ENCODE measurements around the gene PDE4D.

PDE4D gene

GRCh38 chr5:59586841-59587240 lies 306.7 kb downstream of the PDE4D start:
- DNase-seq (ENCODE audit: low read depth in 1 of 2, low spot score in 1 of 2): no peak
- TF ChIP-seq SPI1 (IDR thresholded peaks at IDR 0.05; ENCODE audit: borderline replicate concordance, low read depth) (no peak), REST (IDR thresholded peaks at IDR 0.05; ENCODE audit: insufficient replicate concordance, low read depth) (no peak), CTCF (IDR thresholded peaks at IDR 0.05; ENCODE audit: insufficient read depth, low read length) (no peak), GABPA (IDR thresholded peaks at IDR 0.05; ENCODE audit: low read depth) (no peak), POLR2AphosphoS5 (IDR thresholded peaks at IDR 0.05; ENCODE audit: low read depth) (no peak)
- H3K27me3 ChIP-seq (ENCODE audit: insufficient read depth, poor library complexity, severe bottlenecking): no peaks in the 10 kb centered on the region
- H3K27ac ChIP-seq (replicated peaks): no peak overlapping the region
- H3K4me3 ChIP-seq (replicated peaks; ENCODE audit: insufficient read depth, low read length): no peak overlapping the region

- no peak for TF ChIP-seq CTCF (IDR thresholded peaks at IDR 0.05; ENCODE audit: insufficient read depth, low read length)
- no peak for TF ChIP-seq GABPA (IDR thresholded peaks at IDR 0.05; ENCODE audit: low read depth)
- TF ChIP-seq REST (IDR thresholded peaks at IDR 0.05; ENCODE audit: insufficient replicate concordance, low read depth): no peak
- TF ChIP-seq SPI1 (IDR thresholded peaks at IDR 0.05; ENCODE audit: borderline replicate concordance, low read depth): no peak
- no peak for TF ChIP-seq POLR2AphosphoS5 (IDR thresholded peaks at IDR 0.05; ENCODE audit: low read depth)
- Histone ChIP-seq H3K4me3 (replicated peaks; ENCODE audit: insufficient read depth, low read length) (no peak overlapping the region), H3K27me3 (ENCODE audit: insufficient read depth, poor library complexity, severe bottlenecking) (no peaks in the 10 kb centered on the region), H3K27ac (replicated peaks) (no peak overlapping the region)
- DNase-seq (ENCODE audit: low read depth in 1 of 2, low spot score in 1 of 2): no peak
Observed at GRCh38 chr5:59584858-59585846, 308.4 kb downstream of the PDE4D start.

- Histone ChIP-seq H3K27me3 (ENCODE audit: insufficient read depth, poor library complexity, severe bottlenecking) (no peaks in the 10 kb centered on the region), H3K4me3 (replicated peaks; ENCODE audit: insufficient read depth, low read length) (no peak overlapping the region), H3K27ac (replicated peaks) (no peak overlapping the region)
- no peak for DNase-seq (ENCODE audit: low read depth in 1 of 2, low spot score in 1 of 2)
- no peak for TF ChIP-seq SPI1 (IDR thresholded peaks at IDR 0.05; ENCODE audit: borderline replicate concordance, low read depth)
- no peak for TF ChIP-seq CTCF (IDR thresholded peaks at IDR 0.05; ENCODE audit: insufficient read depth, low read length)
- no peak for TF ChIP-seq POLR2AphosphoS5 (IDR thresholded peaks at IDR 0.05; ENCODE audit: low read depth)
- TF ChIP-seq REST (IDR thresholded peaks at IDR 0.05; ENCODE audit: insufficient replicate concordance, low read depth): no peak
Observed at GRCh38 chr5:59583810-59584562, 309.5 kb downstream of the PDE4D start.
